Small intestine (tissue), 7 donors: ENCODE results near the gene SREK1. TPM values are rescaled to one million over a fixed set of nuclear protein-coding genes. Genes with fewer than 3 reads are reported as not detected.

ENCODE experiments used
- DNase-seq, 2 donors: peaks; one replicate each; pipeline versions ENCODE4 v3.0.0 to v3.0.0-alpha.2; 2013
- FAIRE-seq: peaks from 2 replicates; lab custom pipeline; 2012; peaks lifted over from hg19 to GRCh38; lab: Jason Lieb, UNC
- H3K27ac ChIP-seq, 3 donors: one replicate each; pipeline ENCODE4 v1.5.1; 2013; ENCODE audit warnings: low read length in 2 of 3, mild to moderate bottlenecking in 2 of 3, control low read depth in 1 of 3, inconsistent platforms in 1 of 3, low read depth in 1 of 3, moderate library complexity in 1 of 3
- H3K27me3 ChIP-seq, 3 donors: one replicate each; pipeline ENCODE4 v1.6.1; 2013; ENCODE audit warnings: low read length in 3 of 3, inconsistent platforms in 1 of 3; ENCODE audit not compliant: control insufficient read depth in 3 of 3, insufficient read depth in 3 of 3
- H3K36me3 ChIP-seq, 3 donors: one replicate each; pipeline ENCODE4 v1.6.1; 2013; ENCODE audit warnings: low read length in 3 of 3, inconsistent platforms in 1 of 3, low read depth in 1 of 3, mild to moderate bottlenecking in 1 of 3, moderate library complexity in 1 of 3; ENCODE audit not compliant: control insufficient read depth in 3 of 3, insufficient read depth in 2 of 3
- H3K4me1 ChIP-seq, 3 donors: one replicate each; pipeline ENCODE4 v1.6.1; 2013; ENCODE audit warnings: low read length in 2 of 3, inconsistent platforms in 1 of 3, low read depth in 1 of 3, mild to moderate bottlenecking in 1 of 3, moderate library complexity in 1 of 3; ENCODE audit not compliant: control insufficient read depth in 3 of 3, insufficient read depth in 2 of 3
- H3K4me3 ChIP-seq, 3 donors: one replicate each; pipeline ENCODE4 v1.5.1; 2013; ENCODE audit warnings: low read length in 3 of 3, control low read depth in 1 of 3, inconsistent platforms in 1 of 3, low read depth in 1 of 3, mild to moderate bottlenecking in 1 of 3, moderate library complexity in 1 of 3
- H3K9me3 ChIP-seq, 2 donors: one replicate each; pipeline ENCODE4 v1.6.1; 2013; ENCODE audit warnings: low read depth in 1 of 2, low read length in 1 of 2; ENCODE audit not compliant: control insufficient read depth in 2 of 2, insufficient read depth in 1 of 2
- WGBS, 3 donors: extraction: QIAGEN DNeasy Blood & Tissue Kit; methylation state at CpG; one replicate each; pipeline ENCODE4 v1.1.7; 2013; 5-methylcytosine and 5-hydroxymethylcytosine counted together
- polyA plus RNA-seq, 4 donors: library from polyadenylated mRNA; stranded (reverse) in 3 of 4; unstranded in 1 of 4; fragments of 200-250 nt in 3 of 4; fragments of 120-200 nt in 1 of 4; gene quantifications; one replicate each; pipeline versions ENCODE4 v1.2.1 to v1.2.3, GENCODE V29; 2013
- donor health status: healthy with polysubstance abuse.
- donor health status: control.
- donor health status: control.
- donor health status: Bipolar disorder and iron deficiency.
- donor health status: healthy.

Gene SREK1
- polyA plus RNA-seq, 4 donors, result 18.1 to 121 (median 25.1) TPM

DNA sequence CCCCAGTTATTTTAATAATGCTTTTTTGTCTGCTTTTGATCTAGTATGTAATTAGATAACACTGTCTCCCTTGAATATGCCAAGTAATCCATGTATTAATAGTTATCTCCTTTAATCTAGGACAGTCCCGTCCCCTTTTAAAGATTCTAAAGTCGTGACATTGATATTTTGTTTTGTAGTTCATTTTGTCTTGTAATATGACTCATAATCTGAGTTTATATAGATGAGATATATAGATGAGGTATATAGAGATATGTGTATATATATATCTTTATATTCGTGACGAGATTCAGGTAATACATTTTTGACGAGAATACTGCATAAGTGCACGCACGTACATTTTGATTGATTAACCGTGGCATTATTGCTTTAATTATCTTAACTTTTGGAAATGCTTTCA, 1.6 kb downstream of the SREK1 start:
- FAIRE-seq (no peak), DNase-seq (no peak)
- WGBS, 3 donors, result 7 to 31% (median 24%) methylated on average over 8 of the region's 8 CpGs
- Histone ChIP-seq H3K27ac (peak overlapping the region in 1 of 3 donors; percentile 98), H3K4me1 (peaks cover 0 to 3% (median 0%) of the 10 kb centered on the region in 3 donors), H3K4me3 (peak overlapping the region in 2 of 3 donors; percentile 23 to 79), H3K9me3 (no peaks in the 10 kb centered on the region), H3K36me3 (peaks cover 0 to 5% (median 0%) of the 10 kb centered on the region in 3 donors), H3K27me3 (no peaks in the 10 kb centered on the region)

DNA sequence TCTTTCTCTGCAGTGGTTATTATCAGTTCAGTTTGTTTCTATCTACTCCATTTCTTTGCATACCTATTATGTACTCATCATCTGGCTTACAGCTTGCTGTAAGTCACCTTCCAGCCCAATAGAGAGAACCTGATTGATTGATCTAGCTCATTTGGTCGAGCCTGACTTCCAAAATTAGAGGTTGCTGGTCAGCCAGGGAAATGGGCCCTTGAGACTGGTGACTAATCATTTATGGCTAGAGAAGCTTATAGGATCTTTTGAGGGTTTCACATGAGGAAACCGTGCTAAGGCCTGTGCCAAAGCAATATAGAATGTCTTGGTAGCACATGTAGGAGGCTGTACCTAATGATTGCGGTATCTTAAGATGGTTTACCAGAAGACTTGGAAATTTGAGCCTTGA, 5.8 kb downstream of the SREK1 start:
- WGBS, 3 donors, result 87 to 92% (median 91%) methylated on average over 3 of the region's 3 CpGs
- Histone ChIP-seq H3K27ac (no peak overlapping the region), H3K4me1 (peaks cover 0 to 2% (median 0%) of the 10 kb centered on the region in 3 donors), H3K9me3 (no peaks in the 10 kb centered on the region), H3K36me3 (peaks cover 0 to 5% (median 0%) of the 10 kb centered on the region in 3 donors), H3K27me3 (no peaks in the 10 kb centered on the region), H3K4me3 (no peak overlapping the region)
- DNase-seq, result no peak
- FAIRE-seq, result no peak

DNA sequence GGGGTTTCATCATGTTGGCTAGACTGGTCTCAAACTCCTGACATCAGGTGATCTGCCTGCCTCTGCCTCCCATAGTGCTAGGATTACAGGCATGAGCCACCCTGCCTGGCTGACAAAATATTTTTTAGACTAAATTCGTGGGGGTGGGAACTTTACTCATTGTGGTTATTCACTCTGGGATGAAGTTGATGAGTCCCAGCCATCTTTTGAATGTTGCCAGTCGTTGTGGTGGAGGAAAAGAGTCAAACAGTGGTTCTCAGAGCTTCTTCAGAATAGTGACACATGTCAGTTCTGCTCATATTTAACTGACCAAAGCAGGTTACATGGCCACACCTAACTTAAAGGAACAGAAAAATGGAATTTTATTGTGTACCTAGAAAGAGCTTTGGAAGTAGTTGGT, 6.9 kb downstream of the SREK1 start:
- Histone ChIP-seq H3K27ac (no peak overlapping the region), H3K9me3 (no peaks in the 10 kb centered on the region), H3K4me1 (peaks cover 0 to 2% (median 0%) of the 10 kb centered on the region in 3 donors), H3K27me3 (no peaks in the 10 kb centered on the region), H3K36me3 (peaks cover 0 to 5% (median 0%) of the 10 kb centered on the region in 3 donors), H3K4me3 (no peak overlapping the region)
- DNase-seq, result no peak
- no peak for FAIRE-seq
- 85 to 92% (median 85%) methylated on average over 2 of the region's 2 CpGs for WGBS, 3 donors

DNA sequence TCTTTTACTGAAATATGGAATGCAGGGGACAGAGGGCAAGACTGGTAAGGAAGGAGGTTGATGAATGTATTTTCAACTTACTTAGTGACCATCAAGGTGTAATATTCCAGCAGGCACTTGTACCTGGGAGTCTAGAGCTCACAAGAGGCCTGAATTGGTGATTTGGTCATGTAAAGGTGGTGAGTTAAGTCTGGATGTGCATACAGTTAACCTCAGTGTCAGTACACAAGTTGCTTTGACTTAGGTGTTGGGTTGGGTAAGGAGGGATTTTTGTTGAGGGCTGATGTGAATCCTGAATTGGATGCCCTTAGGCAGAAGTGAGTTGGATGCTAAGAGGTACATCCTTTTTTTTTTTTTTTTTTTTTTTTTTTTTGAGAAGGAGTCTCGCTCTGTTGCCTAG, 7.4 kb downstream of the SREK1 start:
- H3K4me3 ChIP-seq, result no peak overlapping the region
- no peaks in the 10 kb centered on the region for H3K27me3 ChIP-seq
- FAIRE-seq, result no peak
- no peaks in the 10 kb centered on the region for H3K9me3 ChIP-seq
- WGBS, 3 donors, result 83% methylated on average over 1 of the region's 1 CpG; no CpG with 5 or more reads in 2 of the 3 donors
- no peak overlapping the region for H3K27ac ChIP-seq
- DNase-seq, result no peak
- peaks cover 0 to 2% (median 0%) of the 10 kb centered on the region in 3 donors for H3K4me1 ChIP-seq
- H3K36me3 ChIP-seq, result peaks cover 0 to 5% (median 0%) of the 10 kb centered on the region in 3 donors

DNA sequence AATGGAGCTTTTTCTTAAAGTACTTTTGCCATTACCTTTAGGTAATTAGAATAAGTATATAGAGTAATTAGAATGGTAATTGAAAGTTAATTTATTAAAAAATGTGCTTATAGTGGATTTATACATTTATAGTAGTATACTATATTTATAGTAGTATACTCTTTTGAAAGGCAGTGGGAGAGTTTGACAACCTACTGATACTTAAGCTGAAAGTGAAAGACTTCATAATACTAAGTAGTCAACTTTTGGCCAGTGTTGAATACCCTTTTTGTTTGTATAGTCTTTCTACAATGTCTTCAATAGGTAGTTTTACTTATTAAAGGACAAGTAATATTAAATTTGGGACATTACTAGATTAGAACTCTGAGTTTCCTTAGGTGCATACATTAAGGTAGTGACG, 12.9 kb downstream of the SREK1 start:
- Histone ChIP-seq H3K4me3 (no peak overlapping the region), H3K4me1 (peaks cover 0 to 2% (median 0%) of the 10 kb centered on the region in 3 donors), H3K27ac (no peak overlapping the region), H3K27me3 (no peaks in the 10 kb centered on the region), H3K36me3 (peaks cover 0 to 9% (median 4%) of the 10 kb centered on the region in 3 donors), H3K9me3 (no peaks in the 10 kb centered on the region)
- DNase-seq (no peak), FAIRE-seq (no peak)
- 95 to 100% (median 100%) methylated on average over 1 of the region's 1 CpG for WGBS, 3 donors

DNA sequence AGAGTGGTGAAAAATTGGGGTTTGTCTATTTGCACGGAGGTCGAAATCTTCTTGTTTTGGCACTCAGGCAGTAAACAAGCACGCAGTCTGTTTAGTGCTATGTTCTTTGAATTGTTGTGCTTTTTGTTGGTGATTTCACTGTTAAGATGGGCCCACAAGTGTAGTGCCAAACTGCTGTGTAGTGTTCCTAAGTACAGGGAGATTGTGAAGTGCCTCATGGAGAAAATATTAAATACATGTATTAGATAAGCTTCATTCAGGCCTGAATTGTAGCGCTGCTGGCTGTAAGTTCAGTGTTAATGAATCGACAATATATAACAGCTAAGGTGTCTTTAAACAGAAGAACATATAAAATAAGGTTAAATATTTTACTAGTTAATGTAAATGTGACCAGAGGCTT, 17.3 kb downstream of the SREK1 start:
- Histone ChIP-seq H3K4me3 (no peak overlapping the region), H3K27me3 (no peaks in the 10 kb centered on the region), H3K9me3 (no peaks in the 10 kb centered on the region), H3K4me1 (no peaks in the 10 kb centered on the region), H3K27ac (no peak overlapping the region), H3K36me3 (peaks cover 0 to 13% (median 6%) of the 10 kb centered on the region in 3 donors)
- DNase-seq, result no peak
- WGBS, 3 donors, result 93 to 97% (median 96%) methylated on average over 5 of the region's 5 CpGs
- FAIRE-seq, result no peak

DNA sequence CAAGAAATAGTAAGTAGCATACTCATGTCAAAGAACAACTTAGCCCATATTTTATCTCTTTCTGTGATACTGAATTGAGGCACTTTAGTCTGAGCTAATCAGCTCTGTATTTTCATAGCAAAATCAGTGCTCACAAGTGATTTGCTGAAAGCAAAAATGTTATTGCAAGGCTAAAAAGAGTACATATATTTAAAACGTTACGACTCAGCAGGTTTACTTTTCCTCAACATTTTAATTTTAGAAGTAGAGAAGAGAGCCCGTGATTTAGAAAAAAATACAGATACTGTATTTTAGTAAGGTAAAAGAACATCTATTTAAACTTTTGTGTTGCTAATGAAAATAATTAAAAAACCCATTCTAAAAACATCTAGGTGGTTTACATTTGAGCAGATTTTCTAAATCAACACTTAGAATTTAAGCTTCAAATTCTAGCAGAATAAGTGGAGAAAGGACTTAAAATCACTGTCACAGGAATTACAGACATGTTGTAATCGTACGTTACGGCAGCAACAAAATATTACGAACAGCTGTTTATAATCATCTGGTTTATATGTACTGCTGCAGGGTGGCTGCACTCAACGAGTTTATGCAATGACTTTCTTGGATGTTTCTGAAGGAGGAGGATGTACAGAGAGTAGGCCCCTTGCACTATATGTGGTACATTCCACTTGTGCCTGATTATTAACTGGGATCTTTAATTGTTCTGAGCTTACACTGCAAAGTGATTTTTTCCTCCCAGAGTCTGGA, 20.1 kb downstream of the SREK1 start:
- DNase-seq, result no peak
- Histone ChIP-seq H3K36me3 (peaks cover 0 to 20% (median 10%) of the 10 kb centered on the region in 3 donors), H3K4me3 (no peak overlapping the region), H3K27me3 (no peaks in the 10 kb centered on the region), H3K27ac (no peak overlapping the region), H3K4me1 (no peaks in the 10 kb centered on the region), H3K9me3 (no peaks in the 10 kb centered on the region)
- FAIRE-seq, result no peak
- WGBS, 3 donors, result 77 to 92% (median 92%) methylated on average over 8 of the region's 8 CpGs

DNA sequence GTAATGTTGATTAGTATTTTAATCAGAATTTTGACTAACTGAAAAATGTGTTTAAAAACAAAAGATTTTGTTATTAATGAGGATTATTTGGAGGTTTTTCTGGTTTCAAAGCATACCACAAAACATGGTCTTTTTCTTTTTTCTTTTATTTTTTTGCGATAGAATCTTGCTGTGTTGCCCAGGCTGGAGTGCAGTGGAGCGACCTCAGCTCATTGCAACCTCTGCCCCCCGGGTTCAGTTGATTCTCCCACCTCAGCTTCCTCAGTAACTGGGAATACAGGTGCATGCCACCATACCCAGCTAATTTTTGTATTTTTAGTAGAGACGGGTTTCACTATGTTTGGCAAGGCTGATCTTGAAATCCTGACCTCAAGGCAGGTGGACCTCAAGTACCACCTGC, 24.1 kb downstream of the SREK1 start:
- no peak for FAIRE-seq
- H3K4me1 ChIP-seq, result no peaks in the 10 kb centered on the region

More for the DNA sequence above, 24.1 kb downstream of the SREK1 start:
- Histone ChIP-seq H3K27ac (no peak overlapping the region), H3K4me3 (no peak overlapping the region), H3K36me3 (peaks cover 0 to 16% (median 11%) of the 10 kb centered on the region in 3 donors), H3K9me3 (no peaks in the 10 kb centered on the region), H3K27me3 (no peaks in the 10 kb centered on the region)
- no peak for DNase-seq
- 92 to 96% (median 94%) methylated on average over 4 of the region's 4 CpGs for WGBS, 3 donors
